A549 (cell line): ENCODE data around the gene MYPOP. TPM values are rescaled to one million over a fixed set of nuclear protein-coding genes. Genes with fewer than 3 reads are reported as not detected.

ENCODE experiments used
- ATAC-seq, 2 experiments: fragments of 200-7000 bp in 1 of 2; fragments of >200 bp in 1 of 2; cut with Nextera tagmentation in 1 of 2; cut with Tn5 transposase in 1 of 2; 3 replicates each; pipeline versions ENCODE4 v1.8.0 to v1.9.1; 2018 to 2020; ENCODE audit warnings: mild to moderate bottlenecking in 1 of 2, moderate library complexity in 1 of 2
- CTCF ChIA-PET: fragments of 300-600 bp; sonication (Branson Sonifier 250); formaldehyde crosslinking; extraction: SDS; loops from one replicate; lab custom pipeline; 2021; ENCODE audit warnings: antibody characterized with exemption, inconsistent platforms; lab: Yijun Ruan, JAX
- POLR2A ChIA-PET: fragments of 350-600 bp; formaldehyde crosslinking; extraction: SDS; loops from one replicate; lab custom pipeline; 2021; ENCODE audit warnings: antibody characterized with exemption, inconsistent platforms; lab: Yijun Ruan, JAX
- DNase-seq, 2 experiments: peaks; one replicate each; pipeline versions ENCODE4 v3.0.0 to v3.0.0-alpha.2; 2011 to 2016; ENCODE audit warnings: low read depth in 1 of 2, low spot score in 1 of 2
- FAIRE-seq: peaks from 2 replicates; lab custom pipeline; 2011; peaks lifted over from hg19 to GRCh38; lab: Jason Lieb, UNC
- H3K27ac ChIP-seq, 2 experiments: fragments of >200 bp; sonication (Bioruptor Twin); formaldehyde crosslinking; 3 replicates each; pipeline ENCODE4 v1.5.1; 2016 to 2017
- H3K4me1 ChIP-seq: fragments of >200 bp; sonication (Bioruptor Twin); formaldehyde crosslinking; 3 replicates; pipeline ENCODE4 v1.6.1; 2016
- H3K4me2 ChIP-seq: fragments of >200 bp; sonication (Bioruptor Twin); formaldehyde crosslinking; 3 replicates; pipeline ENCODE4 v1.6.1; 2016
- H3K4me3 ChIP-seq: fragments of >200 bp; sonication (Bioruptor Twin); formaldehyde crosslinking; 3 replicates; pipeline ENCODE4 v1.5.1; 2016
- H3K9me3 ChIP-seq: fragments of >200 bp; sonication (Bioruptor Twin); formaldehyde crosslinking; 3 replicates; pipeline ENCODE4 v1.6.1; 2016
- CHD2 ChIP-seq: fragments of 150-350 bp; IDR thresholded peaks from 2 replicates; pipeline ENCODE4 v1.6.1; 2014; ENCODE audit warnings: low read length; ENCODE audit not compliant: partially characterized antibody
- CHD4 ChIP-seq: fragments of 200-600 bp; sonication (generic); IDR thresholded peaks from 2 replicates; pipeline ENCODE4 v1.6.1; 2016; ENCODE audit warnings: antibody characterized with exemption, mild to moderate bottlenecking, borderline replicate concordance
- EHF ChIP-seq: fragments of 250-450 bp; sonication (Bioruptor Pico); IDR thresholded peaks from 2 replicates; pipeline ENCODE4 v1.5.0; 2020; ENCODE audit warnings: mild to moderate bottlenecking
- ESRRA ChIP-seq: fragments of 150-350 bp; IDR thresholded peaks from 2 replicates; pipeline ENCODE4 v1.6.1; 2014; ENCODE audit warnings: mild to moderate bottlenecking, low read length, borderline replicate concordance
- FOSL2 ChIP-seq, 2 experiments: fragments of 450-650 bp in 1 of 2; fragments of >200 bp in 1 of 2; sonication (Bioruptor Twin) in 1 of 2; formaldehyde crosslinking; IDR thresholded peaks; 2 replicates each; pipeline versions ENCODE4 v1.5.0 to v1.6.1; 2016 to 2020; ENCODE audit warnings: mild to moderate bottlenecking in 1 of 2, moderate library complexity in 1 of 2
- GATA3 ChIP-seq: IDR thresholded peaks from 2 replicates; pipeline ENCODE4 v1.6.1; 2012; ENCODE audit warnings: borderline replicate concordance
- HOXA7 ChIP-seq: fragments of 250-450 bp; sonication (Bioruptor Pico); IDR thresholded peaks from 2 replicates; pipeline ENCODE4 v1.5.0; 2020; ENCODE audit warnings: mild to moderate bottlenecking, moderate library complexity
- HOXB5 ChIP-seq: fragments of 250-450 bp; sonication (Bioruptor Pico); IDR thresholded peaks from 2 replicates; pipeline ENCODE4 v1.5.0; 2020; ENCODE audit warnings: mild to moderate bottlenecking, moderate library complexity
- JUNB ChIP-seq: fragments of >200 bp; sonication (Bioruptor Twin); formaldehyde crosslinking; IDR thresholded peaks from 2 replicates; pipeline ENCODE4 v1.6.1; 2016
- KDM1A ChIP-seq: fragments of 200-600 bp; sonication (generic); IDR thresholded peaks from 2 replicates; pipeline ENCODE4 v1.6.1; 2016; ENCODE audit warnings: low read depth, mild to moderate bottlenecking
- MAFK ChIP-seq: fragments of 450-650 bp; IDR thresholded peaks from 2 replicates; pipeline ENCODE4 v1.6.1; 2014; ENCODE audit not compliant: partially characterized antibody
- MAZ ChIP-seq: fragments of 150-350 bp; IDR thresholded peaks from 2 replicates; pipeline ENCODE4 v1.6.1; 2014; ENCODE audit warnings: antibody characterized with exemption, low read depth, low read length, borderline replicate concordance
- NFE2L2 ChIP-seq: fragments of 150-350 bp; conservative IDR thresholded peaks from 2 replicates; pipeline ENCODE4 v1.6.1; 2014; ENCODE audit warnings: low read length
- NPAS2 ChIP-seq: fragments of 250-450 bp; sonication (Bioruptor Pico); IDR thresholded peaks from 2 replicates; pipeline ENCODE4 v1.8.0; 2022; ENCODE audit warnings: mild to moderate bottlenecking, moderate library complexity, borderline replicate concordance
- PHF8 ChIP-seq: fragments of 200-600 bp; sonication (generic); IDR thresholded peaks from 2 replicates; pipeline ENCODE4 v1.6.1; 2016; ENCODE audit warnings: low read depth, mild to moderate bottlenecking, antibody characterized with exemption, moderate library complexity, borderline replicate concordance
- POLR2AphosphoS2 ChIP-seq: conservative IDR thresholded peaks from 2 replicates; pipeline ENCODE4 v1.6.1; 2012; ENCODE audit warnings: low read length, improper control_type of control experiment, inconsistent platforms
- RARB ChIP-seq: fragments of 250-450 bp; sonication (Bioruptor Pico); IDR thresholded peaks from 2 replicates; pipeline ENCODE4 v1.8.0; 2021; ENCODE audit warnings: mild to moderate bottlenecking, moderate library complexity
- RCOR1 ChIP-seq: fragments of 150-350 bp; IDR thresholded peaks from 2 replicates; pipeline ENCODE4 v1.6.1; 2014; ENCODE audit warnings: antibody characterized with exemption, low read length, low read depth
- SMC3 ChIP-seq: fragments of >200 bp; sonication (Bioruptor Twin); formaldehyde crosslinking; IDR thresholded peaks from 3 replicates; pipeline ENCODE4 v1.6.1; 2018; ENCODE audit warnings: inconsistent platforms
- SREBF2 ChIP-seq: fragments of 450-650 bp; IDR thresholded peaks from 2 replicates; pipeline ENCODE4 v1.6.1; 2014; ENCODE audit warnings: mild to moderate bottlenecking, moderate library complexity
- TFCP2L1 ChIP-seq: fragments of 250-450 bp; sonication (Bioruptor Pico); IDR thresholded peaks from 2 replicates; pipeline ENCODE4 v1.5.0; 2021; ENCODE audit warnings: mild to moderate bottlenecking
- TP53 ChIP-seq: fragments of 250-450 bp; sonication (Bioruptor Pico); IDR thresholded peaks from 2 replicates; pipeline ENCODE4 v1.5.0; 2021; ENCODE audit warnings: mild to moderate bottlenecking, moderate library complexity
- ZNF302 ChIP-seq: fragments of 250-450 bp; sonication (Bioruptor Pico); IDR thresholded peaks from 2 replicates; pipeline ENCODE4 v1.9.0; 2021; ENCODE audit warnings: inconsistent platforms, mild to moderate bottlenecking, moderate library complexity
- WGBS: methylation state at CpG from one replicate; pipeline ENCODE4 v1.1.6; 2017; ENCODE audit errors: missing lambda C conversion rate; 5-methylcytosine and 5-hydroxymethylcytosine counted together
- polyA plus RNA-seq, 4 experiments: library from polyadenylated mRNA; depleted of rRNA in 3 of 4; stranded (reverse); fragments of >200 nt; fragmentation: RNase III in 1 of 4; extraction: RNeasy Plus Mini Kit Qiagen cat#74134 plus additional on column Dnase treatment in 1 of 4; gene quantifications; 2 replicates in 3 of 4; 3 replicates in 1 of 4; pipeline ENCODE4 v1.2.3, GENCODE V29; 2011 to 2017
- TF ChIP-seq, protein P1 (sequence below): fragments of 250-450 bp; sonication (Bioruptor Pico); IDR thresholded peaks from 2 replicates; pipeline ENCODE4 v1.5.0; 2020; ENCODE audit warnings: low read depth, mild to moderate bottlenecking, moderate library complexity
- TF ChIP-seq, protein P2 (sequence below): fragments of >200 bp; sonication (Bioruptor Twin); formaldehyde crosslinking; IDR thresholded peaks from 3 replicates; pipeline ENCODE4 v1.6.1; 2016
- TF ChIP-seq, protein P3 (sequence below): fragments of >200 bp; sonication (Bioruptor Twin); formaldehyde crosslinking; IDR thresholded peaks from 2 replicates; pipeline ENCODE4 v1.6.1; 2016
- TF ChIP-seq, protein P4 (sequence below): IDR thresholded peaks from 2 replicates; pipeline ENCODE4 v1.6.1; 2012; ENCODE audit warnings: low read depth, borderline replicate concordance
- TF ChIP-seq, protein P5 (sequence below): IDR thresholded peaks from 2 replicates; pipeline ENCODE4 v1.6.1; 2012

MYPOP gene
- polyA plus RNA-seq, 2 of the 4 experiments (the other 2 are of a cell fraction): 2.1 to 10.5 TPM

DNA sequence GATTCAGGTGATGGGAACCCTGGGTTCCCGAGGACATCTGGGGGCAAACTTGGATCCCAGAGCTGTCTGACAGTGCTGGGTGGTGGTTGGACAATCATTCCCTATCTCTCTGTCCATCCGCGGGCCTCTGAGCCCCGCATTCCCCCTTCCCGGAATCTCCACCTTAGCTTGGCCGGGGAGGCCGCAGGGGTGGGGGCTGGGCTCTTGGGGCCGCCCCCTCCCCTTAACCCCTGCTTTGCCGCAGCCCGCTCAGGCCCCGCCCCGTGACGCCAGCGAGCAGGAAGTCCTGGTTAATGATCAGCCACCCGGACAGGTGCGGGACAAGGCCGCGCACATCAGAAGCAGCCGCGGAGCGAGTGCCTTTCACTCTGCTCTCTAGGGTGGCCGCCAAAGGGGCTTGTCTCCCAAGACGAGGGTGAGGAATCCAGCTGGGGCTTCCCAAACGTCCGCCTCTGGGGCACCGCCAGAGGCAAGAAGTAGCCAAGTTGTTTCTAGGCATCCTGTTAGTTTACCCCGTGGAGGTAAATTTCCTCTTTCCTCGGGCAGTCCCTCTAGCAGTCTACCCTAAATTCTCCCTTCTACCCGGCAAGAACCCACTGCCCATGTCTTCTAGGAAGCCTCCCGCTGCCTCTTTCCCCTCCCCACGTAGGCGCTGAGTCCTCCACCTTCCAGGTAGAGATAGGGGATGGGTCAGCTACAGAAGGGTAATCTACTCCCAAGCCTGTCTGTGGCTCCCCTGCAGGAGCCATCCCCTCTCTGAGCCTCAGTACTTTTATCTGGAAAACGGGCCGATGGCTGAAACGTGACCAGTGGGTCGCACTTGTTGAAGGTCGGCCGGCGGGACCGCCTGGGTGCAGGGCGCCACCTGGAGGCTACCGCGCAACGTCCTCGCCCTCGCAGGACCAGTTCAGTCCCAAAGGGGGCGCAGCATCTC lies 19.5 kb downstream of the MYPOP start (continued):
- TF ChIP-seq, protein P1, sequence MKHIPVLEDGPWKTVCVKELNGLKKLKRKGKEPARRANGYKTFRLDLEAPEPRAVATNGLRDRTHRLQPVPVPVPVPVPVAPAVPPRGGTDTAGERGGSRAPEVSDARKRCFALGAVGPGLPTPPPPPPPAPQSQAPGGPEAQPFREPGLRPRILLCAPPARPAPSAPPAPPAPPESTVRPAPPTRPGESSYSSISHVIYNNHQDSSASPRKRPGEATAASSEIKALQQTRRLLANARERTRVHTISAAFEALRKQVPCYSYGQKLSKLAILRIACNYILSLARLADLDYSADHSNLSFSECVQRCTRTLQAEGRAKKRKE: peak; percentile 86; the same call in 1 of the 2 replicates
- TF ChIP-seq SMC3 (peak; percentile 98), GATA3 (peak; percentile 30; the same call in 1 of the 2 replicates), HOXB5 (CRISPR knock-in tag) (peak; percentile 78; the same call in 1 of the 2 replicates), TP53 (CRISPR knock-in tag) (peak; percentile 50; the same call in 1 of the 2 replicates), TFCP2L1 (CRISPR knock-in tag) (peak; percentile 92), SREBF2 (no peak), MAFK (no peak), KDM1A (peak; percentile 99), JUNB (no peak), ESRRA (peak; percentile 93), FOSL2 (IDR thresholded peaks at IDR 0.05) (no peak), FOSL2 (CRISPR knock-in tag; IDR thresholded peaks at IDR 0.05) (peak; percentile 20; the same call in 1 of the 2 replicates), NPAS2 (CRISPR knock-in tag) (peak; percentile 94), CHD2 (peak; percentile 31), RCOR1 (peak; percentile 90; the same call in 1 of the 2 replicates), HOXA7 (CRISPR knock-in tag) (no peak)
- TF ChIP-seq, protein P2, sequence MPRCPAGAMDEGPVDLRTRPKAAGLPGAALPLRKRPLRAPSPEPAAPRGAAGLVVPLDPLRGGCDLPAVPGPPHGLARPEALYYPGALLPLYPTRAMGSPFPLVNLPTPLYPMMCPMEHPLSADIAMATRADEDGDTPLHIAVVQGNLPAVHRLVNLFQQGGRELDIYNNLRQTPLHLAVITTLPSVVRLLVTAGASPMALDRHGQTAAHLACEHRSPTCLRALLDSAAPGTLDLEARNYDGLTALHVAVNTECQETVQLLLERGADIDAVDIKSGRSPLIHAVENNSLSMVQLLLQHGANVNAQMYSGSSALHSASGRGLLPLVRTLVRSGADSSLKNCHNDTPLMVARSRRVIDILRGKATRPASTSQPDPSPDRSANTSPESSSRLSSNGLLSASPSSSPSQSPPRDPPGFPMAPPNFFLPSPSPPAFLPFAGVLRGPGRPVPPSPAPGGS: peak; percentile 50; the same call in 1 of the 3 replicates
- TF ChIP-seq, protein P3, sequence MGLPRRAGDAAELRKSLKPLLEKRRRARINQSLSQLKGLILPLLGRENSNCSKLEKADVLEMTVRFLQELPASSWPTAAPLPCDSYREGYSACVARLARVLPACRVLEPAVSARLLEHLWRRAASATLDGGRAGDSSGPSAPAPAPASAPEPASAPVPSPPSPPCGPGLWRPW: no peak
- TF ChIP-seq, protein P4, sequence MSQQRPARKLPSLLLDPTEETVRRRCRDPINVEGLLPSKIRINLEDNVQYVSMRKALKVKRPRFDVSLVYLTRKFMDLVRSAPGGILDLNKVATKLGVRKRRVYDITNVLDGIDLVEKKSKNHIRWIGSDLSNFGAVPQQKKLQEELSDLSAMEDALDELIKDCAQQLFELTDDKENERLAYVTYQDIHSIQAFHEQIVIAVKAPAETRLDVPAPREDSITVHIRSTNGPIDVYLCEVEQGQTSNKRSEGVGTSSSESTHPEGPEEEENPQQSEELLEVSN: peak; percentile 67; the same call in 1 of the 2 replicates
- TF ChIP-seq, protein P5, sequence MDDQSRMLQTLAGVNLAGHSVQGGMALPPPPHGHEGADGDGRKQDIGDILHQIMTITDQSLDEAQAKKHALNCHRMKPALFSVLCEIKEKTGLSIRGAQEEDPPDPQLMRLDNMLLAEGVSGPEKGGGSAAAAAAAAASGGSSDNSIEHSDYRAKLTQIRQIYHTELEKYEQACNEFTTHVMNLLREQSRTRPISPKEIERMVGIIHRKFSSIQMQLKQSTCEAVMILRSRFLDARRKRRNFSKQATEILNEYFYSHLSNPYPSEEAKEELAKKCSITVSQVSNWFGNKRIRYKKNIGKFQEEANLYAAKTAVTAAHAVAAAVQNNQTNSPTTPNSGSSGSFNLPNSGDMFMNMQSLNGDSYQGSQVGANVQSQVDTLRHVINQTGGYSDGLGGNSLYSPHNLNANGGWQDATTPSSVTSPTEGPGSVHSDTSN: peak; percentile 61

DNA sequence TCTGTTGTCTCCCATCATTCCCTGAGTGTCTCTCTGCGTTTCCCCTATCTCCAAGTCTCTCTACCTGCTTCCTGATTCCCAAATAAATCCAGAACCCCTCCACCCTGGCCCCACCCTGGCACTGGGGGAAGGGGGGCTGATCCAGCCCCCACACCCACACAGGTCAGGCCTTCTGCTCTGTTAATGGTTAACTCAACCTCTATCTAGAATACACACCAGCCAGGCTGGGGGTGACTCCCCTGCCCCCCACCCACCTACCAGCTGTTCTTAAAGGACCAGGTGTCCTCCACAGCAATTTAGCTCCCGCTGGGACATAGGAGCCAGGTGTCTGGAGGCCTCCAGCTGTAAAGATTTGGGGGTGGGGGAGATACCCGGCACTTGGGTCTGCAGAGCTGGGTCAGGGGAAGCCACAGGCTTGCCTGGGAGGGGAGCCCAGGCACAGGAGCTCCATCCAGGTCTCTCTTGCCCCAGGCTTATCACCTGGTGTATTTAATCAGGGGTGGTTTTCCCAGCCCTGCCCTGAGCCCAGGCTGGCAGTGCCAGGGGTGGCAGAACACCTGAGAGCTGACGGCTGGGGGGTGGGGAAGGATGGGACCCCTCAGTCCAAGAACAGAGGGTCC lies 20.4 kb downstream of the MYPOP start:
- H3K4me1 ChIP-seq: peaks cover 39% of the 10 kb centered on the region
- H3K9me3 ChIP-seq: no peaks in the 10 kb centered on the region
- FAIRE-seq (no peak), ATAC-seq (no peak), DNase-seq (no peak)
- H3K27ac ChIP-seq: peak overlapping the region; percentile 95
- ChIA-PET CTCF (interaction anchor here (0.6 to 12.8 kb wide), 32 partner anchors 8 to 387 kb away, joined by 3 to 315 read pairs (median 5); partner anchors contain the start of genes CCDC61, DMPK, FOXA3 and MYPOP), POLR2A (interaction anchor here (0.6 to 1.8 kb wide), 9 partner anchors 11 to 159 kb away, joined by 3 to 11 read pairs (median 4); partner anchors contain the start of genes FOXA3, SIX5 and SYMPK)
- WGBS: 9% methylated on average over 3 of the region's 4 CpGs
- H3K4me3 ChIP-seq: peak overlapping the region; percentile 70
- peak overlapping the region; percentile 100 for H3K4me2 ChIP-seq
- TF ChIP-seq MAZ (no peak), EHF (CRISPR knock-in tag) (no peak), MAFK (no peak), RARB (CRISPR knock-in tag) (no peak), NFE2L2 (no peak), CHD4 (no peak), TFCP2L1 (CRISPR knock-in tag) (no peak), ZNF302 (CRISPR knock-in tag) (no peak), PHF8 (no peak), KDM1A (no peak), GATA3 (no peak), POLR2AphosphoS2 (no peak)
- TF ChIP-seq, protein P1: no peak
- TF ChIP-seq, protein P4: no peak
